HG03521 (cell line): ENCODE results near the gene FER.

Experiments
- ATAC-seq: cut with Tn5 transposase; IDR thresholded peaks from one replicate; pipeline ENCODE4 v1.9.1; 2021; ENCODE audit warnings: mild to moderate bottlenecking, moderate library complexity; ENCODE audit not compliant: unreplicated experiment

Gene FER

GRCh38 chr5:109168151-109168550 lies 420.5 kb downstream of the FER start:
- ATAC-seq: no peak

GRCh38 chr5:109170629-109171350 lies 423.1 kb downstream of the FER start:
- no peak for ATAC-seq

- peak; percentile 65 for ATAC-seq
These were observed 423.9 kb downstream of the FER start for GRCh38 chr5:109171437-109172073.

GRCh38 chr5:109173036-109173794 lies 425.5 kb downstream of the FER start:
- ATAC-seq: no peak

- ATAC-seq: no peak
These were observed 429.5 kb downstream of the FER start for GRCh38 chr5:109177227-109177626.

GRCh38 chr5:109177782-109178181 lies 430.1 kb downstream of the FER start:
- no peak for ATAC-seq

- no peak for ATAC-seq
These were observed 433.0 kb downstream of the FER start for GRCh38 chr5:109180668-109181067.

- no peak for ATAC-seq
These were observed 439.1 kb downstream of the FER start for GRCh38 chr5:109186759-109187158.

- ATAC-seq: peak; percentile 70
These were observed 443.5 kb downstream of the FER start for GRCh38 chr5:109191153-109191558.

- ATAC-seq: no peak
These were observed 444.3 kb downstream of the FER start for GRCh38 chr5:109192027-109192426.

- ATAC-seq: no peak
These were observed 445.0 kb downstream of the FER start for GRCh38 chr5:109192555-109193281.

GRCh38 chr5:109195667-109196066 lies 448.0 kb downstream of the FER start:
- no peak for ATAC-seq

- ATAC-seq: no peak
These were observed 448.6 kb downstream of the FER start for GRCh38 chr5:109196087-109196822.

- ATAC-seq: no peak
These were observed 449.1 kb downstream of the FER start for GRCh38 chr5:109196823-109197160.

GRCh38 chr5:109199289-109199688 lies 451.6 kb downstream of the FER start:
- ATAC-seq: no peak

GRCh38 chr5:109199799-109200620 lies 452.3 kb downstream of the FER start:
- ATAC-seq: no peak

GRCh38 chr5:109215040-109215439 lies 467.3 kb downstream of the FER start:
- ATAC-seq: no peak

GRCh38 chr5:109218818-109219217 lies 471.1 kb downstream of the FER start:
- no peak for ATAC-seq

- no peak for ATAC-seq
These were observed 475.8 kb downstream of the FER start for GRCh38 chr5:109223531-109223930.
